ENCODE results near the gene WNK1.
"Not testable (repeated sequence)": the region's sequence is repeated elsewhere in the genome, so short reads cannot be mapped to it uniquely, and the experiment has no call there.

The WNK1 gene

GRCh38 chr12:906062-906585, 153.7 kb downstream of the WNK1 start:
- DNase-seq (ENCODE audit: low read depth in 2 of 3, low spot score in 2 of 3), result no peak

DNA sequence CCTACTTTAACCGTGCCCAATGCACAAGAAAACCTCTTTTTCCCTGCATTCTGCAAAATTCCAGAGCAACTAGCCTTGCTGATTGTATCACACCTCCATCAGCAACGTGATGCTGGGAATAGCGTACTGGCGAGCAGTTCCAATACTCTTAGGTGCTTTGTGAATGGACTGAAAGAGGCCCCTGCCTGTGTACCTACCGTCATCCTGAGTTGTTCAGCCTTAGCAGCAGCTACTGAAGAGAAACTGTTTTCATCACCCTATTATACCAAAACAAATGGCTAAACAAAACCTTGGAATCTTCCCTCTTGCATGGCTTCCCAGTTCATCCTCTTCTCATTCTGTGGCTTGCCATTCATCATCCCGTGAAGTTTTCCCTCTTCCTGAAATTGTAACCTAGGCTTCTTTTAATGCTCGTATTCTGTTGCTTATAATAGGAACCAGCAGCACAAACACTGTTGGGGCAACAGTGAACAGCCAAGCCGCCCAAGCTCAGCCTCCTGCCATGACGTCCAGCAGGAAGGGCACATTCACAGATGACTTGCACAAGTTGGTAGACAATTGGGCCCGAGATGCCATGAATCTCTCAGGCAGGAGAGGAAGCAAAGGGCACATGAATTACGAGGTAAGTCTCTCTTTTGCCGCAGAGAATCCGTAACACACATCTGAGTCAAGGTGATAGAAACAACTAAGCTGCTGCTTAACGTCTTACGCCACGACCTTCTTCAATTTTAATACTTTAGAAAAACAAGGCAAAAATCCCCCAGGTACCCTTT, 155.2 kb downstream of the WNK1 start:
- no peak for DNase-seq (ENCODE audit: low read depth in 2 of 3, low spot score in 2 of 3)

GRCh38 chr12:909861-910260, 157.5 kb downstream of the WNK1 start:
- DNase-seq (ENCODE audit: low read depth in 2 of 3, low spot score in 2 of 3), result no peak

DNA sequence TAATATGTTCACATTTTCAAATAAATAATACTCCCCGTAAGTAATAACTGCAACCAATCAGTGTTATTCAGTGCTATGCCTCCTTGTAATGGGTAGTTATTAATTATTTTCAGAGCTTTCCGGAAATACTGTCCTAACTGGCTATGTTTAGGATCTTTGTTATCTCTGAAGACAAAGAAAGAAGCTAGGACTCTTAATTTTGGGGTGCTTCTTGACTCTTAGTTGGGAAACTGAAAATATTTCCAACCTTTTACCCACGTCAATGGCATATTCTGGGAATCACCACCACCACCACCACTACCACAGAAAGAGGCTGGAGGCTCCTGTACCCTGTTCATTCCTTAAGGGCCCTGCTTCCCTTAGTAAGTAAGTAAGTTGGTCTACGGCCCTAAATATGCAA, 158.0 kb downstream of the WNK1 start:
- no peak for DNase-seq (ENCODE audit: low read depth in 2 of 3, low spot score in 2 of 3)

- no peak for DNase-seq (ENCODE audit: low read depth in 2 of 3, low spot score in 2 of 3)
Observed at GRCh38 chr12:911191-911826, 158.9 kb downstream of the WNK1 start.

GRCh38 chr12:912466-913235, 160.3 kb downstream of the WNK1 start:
- DNase-seq (ENCODE audit: low read depth in 2 of 3, low spot score in 2 of 3), result no peak

DNA sequence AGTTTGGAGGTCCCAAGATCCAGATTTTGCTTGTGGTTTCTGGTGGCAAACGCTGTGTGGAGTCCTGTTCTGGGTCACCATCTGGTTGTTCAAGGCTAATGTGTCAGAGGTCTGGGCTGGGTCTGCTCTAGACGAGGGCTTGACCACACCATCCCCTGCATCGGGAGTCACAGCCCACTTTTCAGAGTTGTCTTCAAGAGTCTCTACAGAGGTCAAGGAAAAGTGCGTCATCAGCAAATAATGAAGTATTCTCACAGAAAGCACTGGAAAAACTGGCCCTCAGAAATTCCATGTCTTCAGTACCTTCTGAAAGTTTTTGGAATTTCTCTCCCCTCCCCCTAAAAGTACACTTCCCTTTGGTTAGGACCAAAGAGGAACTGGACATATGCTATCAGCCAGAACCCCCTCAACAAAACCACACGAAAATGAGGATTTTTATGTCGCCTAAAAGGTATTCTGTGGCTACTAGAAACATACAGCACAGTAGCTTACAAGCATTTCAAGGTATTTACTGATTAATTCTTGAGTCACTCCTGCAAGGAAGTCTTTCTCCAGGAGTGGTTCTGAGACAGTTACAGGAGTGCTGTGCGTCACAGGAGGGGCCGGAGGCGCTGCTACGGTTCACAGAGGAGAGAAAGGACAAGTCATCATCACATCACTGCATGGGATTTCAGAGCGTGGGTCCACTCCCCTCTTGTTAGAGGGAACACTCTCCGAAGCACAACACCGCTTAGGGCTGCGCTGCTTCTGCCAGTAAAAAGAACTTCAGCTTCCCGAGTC, 161.7 kb downstream of the WNK1 start:
- DNase-seq (ENCODE audit: low read depth in 2 of 3, low spot score in 2 of 3), result no peak

DNA sequence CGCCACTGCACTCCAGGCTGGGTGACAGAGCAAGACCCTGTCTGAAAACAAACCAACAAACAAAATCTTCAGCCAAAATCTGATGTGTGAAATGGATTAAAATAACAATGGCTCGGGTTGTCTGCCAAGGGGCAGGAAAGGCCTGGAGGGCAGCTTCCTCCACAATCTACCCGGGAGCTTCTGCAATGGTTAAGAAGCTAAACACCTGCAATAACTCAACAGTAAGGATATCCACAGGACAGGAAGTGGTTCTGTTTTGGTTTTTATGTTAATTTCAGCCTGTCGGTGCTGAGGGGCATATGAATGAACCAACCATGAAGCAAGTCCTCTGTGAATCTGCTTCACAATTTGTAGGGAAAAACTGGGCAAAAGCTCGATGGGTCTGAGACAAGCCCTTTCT, 162.7 kb downstream of the WNK1 start:
- DNase-seq (ENCODE audit: low read depth in 2 of 3, low spot score in 2 of 3), result no peak

- no peak for DNase-seq (ENCODE audit: low read depth in 2 of 3, low spot score in 2 of 3)
Observed at GRCh38 chr12:916240-916639, 163.9 kb downstream of the WNK1 start.

DNA sequence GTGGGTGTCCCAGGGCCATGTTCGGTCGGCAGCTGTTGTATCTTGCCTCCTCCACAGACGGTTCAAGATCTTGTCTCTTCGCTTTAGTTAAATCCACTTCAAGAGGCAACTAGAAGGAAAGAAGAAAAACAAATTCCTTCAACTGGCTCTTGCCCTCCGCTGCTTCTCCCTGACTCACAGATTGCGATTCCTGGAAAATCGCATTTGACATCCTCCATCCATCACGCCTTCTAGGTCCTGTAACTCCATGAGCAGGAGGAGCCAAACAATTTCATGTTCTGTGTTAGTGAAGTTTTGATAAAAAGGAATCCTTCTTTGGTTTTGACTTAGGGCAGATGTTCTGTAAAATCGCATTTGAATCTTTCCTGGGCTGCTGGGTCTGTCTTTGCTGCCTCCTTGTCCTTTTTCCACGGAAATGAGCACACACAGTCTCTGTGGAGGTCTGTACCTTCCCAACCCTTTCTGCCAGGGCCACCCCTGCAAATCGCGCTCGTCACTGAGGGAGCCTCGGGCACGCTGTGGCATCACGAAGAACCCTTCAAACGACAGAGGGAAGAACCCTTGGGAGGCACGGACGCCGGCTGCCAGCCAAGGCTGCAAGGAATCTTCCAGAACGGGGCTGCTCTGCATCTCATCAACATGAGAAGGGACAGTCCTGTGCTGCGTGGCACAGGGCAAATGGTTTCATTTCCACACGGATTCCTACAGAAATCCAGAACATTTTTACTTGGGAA, 164.5 kb downstream of the WNK1 start:
- DNase-seq (ENCODE audit: low read depth in 2 of 3, low spot score in 2 of 3), result no peak

DNA sequence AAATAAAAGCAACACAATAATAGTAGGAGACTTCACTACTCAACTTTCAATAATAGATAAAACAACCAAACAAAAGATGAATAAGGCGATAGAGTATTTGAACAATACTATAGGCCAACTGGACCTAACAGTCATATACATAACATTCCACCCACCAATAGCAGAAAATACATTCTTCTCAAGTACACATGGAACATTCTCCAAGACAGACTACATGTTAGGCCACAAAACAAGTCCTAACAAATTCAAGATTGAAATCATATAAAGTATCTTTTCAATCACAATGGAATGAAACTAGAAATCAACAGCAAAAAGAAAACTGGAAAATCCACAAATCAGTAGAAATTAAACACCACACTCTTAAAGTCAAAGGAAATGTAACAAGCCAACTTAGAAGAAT, 168.3 kb downstream of the WNK1 start:
- no peak for DNase-seq (ENCODE audit: low read depth in 2 of 3, low spot score in 2 of 3)

DNA sequence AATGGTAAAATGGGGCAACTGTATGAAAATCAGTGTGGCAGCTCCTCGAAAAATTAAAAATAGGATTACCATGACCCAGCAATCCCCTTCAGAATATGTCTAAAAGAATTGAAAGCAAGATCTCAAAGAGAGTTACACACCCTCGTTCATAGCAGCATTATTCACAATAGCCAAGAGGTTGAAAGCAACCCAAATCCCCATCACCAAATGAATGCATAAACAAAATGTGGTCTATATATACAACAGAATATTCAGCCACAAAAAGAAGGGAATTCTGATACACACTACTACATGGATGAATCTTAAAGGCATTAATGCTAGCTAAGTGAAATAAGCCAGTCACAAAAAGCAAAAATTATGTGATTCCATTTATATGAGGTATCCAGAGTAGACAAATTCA, 169.9 kb downstream of the WNK1 start:
- no peak for DNase-seq (ENCODE audit: low read depth in 2 of 3, low spot score in 2 of 3)

DNA sequence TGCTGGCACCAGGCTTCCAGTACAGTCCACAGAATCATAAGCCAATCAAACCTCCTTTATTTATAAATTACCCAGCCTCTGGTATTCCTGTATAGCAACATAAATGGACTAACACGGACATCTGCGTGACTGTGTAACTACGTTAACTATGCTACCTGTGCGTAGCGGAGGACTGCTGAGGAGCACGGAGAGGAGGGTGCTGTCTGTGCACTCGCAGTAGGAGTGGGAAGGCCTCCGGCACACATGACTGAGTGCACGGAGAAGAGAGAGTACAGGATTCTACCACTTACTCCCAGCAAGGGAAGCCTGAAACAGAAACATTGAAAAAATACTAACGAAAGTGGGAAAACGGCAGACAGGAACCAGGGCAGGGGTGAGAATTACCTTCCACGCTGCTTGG, 174.3 kb downstream of the WNK1 start:
- no peak for DNase-seq (ENCODE audit: low read depth in 2 of 3, low spot score in 2 of 3)

DNA sequence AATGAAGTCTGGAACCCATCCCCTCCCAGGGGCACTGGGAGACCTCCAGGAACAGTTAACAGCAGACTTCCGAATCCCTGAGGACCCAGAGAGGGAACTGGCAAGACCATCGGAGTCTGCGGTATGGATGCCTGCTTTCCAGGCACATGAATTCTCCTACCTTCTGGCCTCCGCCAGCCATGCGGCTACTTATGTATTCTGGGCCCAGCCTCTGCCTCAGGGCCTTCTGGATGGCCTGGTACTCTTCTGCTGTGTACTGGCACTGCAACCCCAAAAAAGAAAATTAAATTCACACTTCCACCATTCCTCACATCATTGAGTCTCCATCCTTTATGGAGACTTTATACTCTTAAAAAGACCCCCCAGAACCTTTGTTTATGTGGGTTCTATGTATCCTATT, 178.7 kb downstream of the WNK1 start:
- no peak for DNase-seq (ENCODE audit: low read depth in 2 of 3, low spot score in 2 of 3)

- no peak for DNase-seq (ENCODE audit: low read depth in 2 of 3, low spot score in 2 of 3)
Observed at GRCh38 chr12:931591-931990, 179.2 kb downstream of the WNK1 start.

GRCh38 chr12:935891-936290, 183.5 kb downstream of the WNK1 start:
- not testable (repeated sequence) for DNase-seq (ENCODE audit: low read depth in 2 of 3, low spot score in 2 of 3)

DNA sequence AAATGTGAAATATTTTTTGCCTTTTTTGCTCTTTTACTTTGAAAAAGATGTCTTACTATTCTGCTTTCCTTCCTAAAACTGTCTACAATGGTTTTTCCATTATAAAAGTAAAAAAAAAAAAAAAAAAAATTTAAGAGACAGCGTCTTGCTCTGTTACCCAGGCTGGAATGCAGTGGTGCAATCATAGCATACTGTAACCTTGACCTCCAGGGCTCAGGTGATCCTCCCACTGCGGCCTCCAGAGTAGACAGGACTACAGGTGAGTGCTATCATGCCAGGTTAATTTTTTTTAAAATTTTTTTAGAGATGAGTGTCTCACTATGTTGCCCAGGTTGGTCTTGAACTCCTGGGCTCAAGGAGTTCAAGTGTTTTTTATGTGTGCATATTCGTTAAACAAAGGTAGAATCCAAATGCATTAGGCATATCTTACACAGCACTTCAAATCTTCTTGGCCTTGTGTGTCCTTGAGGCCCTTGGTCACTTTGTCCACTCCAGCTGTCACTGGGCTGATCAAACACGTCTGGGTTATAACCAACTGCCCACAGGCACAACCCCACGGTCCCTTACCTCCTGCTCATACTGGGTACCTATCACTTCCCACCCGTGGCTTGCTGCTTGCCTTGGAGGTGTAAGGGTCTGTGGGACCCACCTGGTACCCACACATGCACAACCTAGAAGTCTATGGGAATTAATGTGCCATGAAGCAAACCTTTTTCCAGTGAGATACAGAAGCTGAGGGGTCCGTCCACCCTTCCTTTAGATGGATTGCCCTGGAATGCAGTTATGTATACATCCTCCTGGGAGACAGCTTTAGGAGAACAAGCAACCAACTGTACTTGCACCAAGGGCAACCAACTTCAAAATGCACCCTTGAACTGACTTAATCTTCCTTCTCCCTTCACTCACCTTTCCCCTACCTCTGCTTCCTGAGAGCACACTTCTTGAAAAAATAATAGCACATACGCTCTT, 184.3 kb downstream of the WNK1 start:
- DNase-seq (ENCODE audit: low read depth in 2 of 3, low spot score in 2 of 3), result no peak

- no peak for DNase-seq (ENCODE audit: low read depth in 2 of 3, low spot score in 2 of 3)
Observed at GRCh38 chr12:938810-939209, 186.4 kb downstream of the WNK1 start.

GRCh38 chr12:943051-943450, 190.7 kb downstream of the WNK1 start:
- no peak for DNase-seq (ENCODE audit: low read depth in 2 of 3, low spot score in 2 of 3)

Data from activated CD8-positive, alpha-beta memory T cell treated with anti-CD3 and anti-CD28 coated beads for 48 hours (primary cell).